ENCODE measurements around the gene CCKAR. TPM values are rescaled to one million over a fixed set of nuclear protein-coding genes. Genes with fewer than 3 reads are reported as not detected.

The CCKAR gene
- total and polyA plus RNA-seq, 2 of the 13 experiments (the other 11 are each of a cell fraction or from before 2014, with no cell fraction given) = not detected

GRCh38 chr4:26462874-26463273 is 27.4 kb downstream of the CCKAR start:
- FAIRE-seq = no peak
- Histone ChIP-seq H3K27me3 (ENCODE audit: control insufficient read depth in 1 of 2, insufficient read depth in 2 of 2, low read length in 2 of 2) (no peaks in the 10 kb centered on the region; a peak in 2 of 5 replicates), H3K9me3 (ENCODE audit: low read length) (no peaks in the 10 kb centered on the region), H3K9ac (ENCODE audit: insufficient read depth, low read depth, low read length) (no peak overlapping the region), H3K27ac (ENCODE audit: extremely low read length, insufficient read depth, low read length) (no peak overlapping the region), H3K4me1 (ENCODE audit: insufficient read depth, low read length) (peaks cover 31% of the 10 kb centered on the region), H3K36me3 (replicated peaks in 1 of 2; ENCODE audit: control insufficient read depth in 1 of 2, insufficient read depth in 2 of 2, low read length in 2 of 2) (no peaks in the 10 kb centered on the region), H3K79me2 (ENCODE audit: insufficient read depth, low read length) (no peaks in the 10 kb centered on the region), H2AFZ (ENCODE audit: low read length) (no peak overlapping the region), H3K4me2 (ENCODE audit: low read depth, low read length) (no peak overlapping the region), H3K4me3 (replicated peaks in 1 of 3; ENCODE audit: insufficient read depth in 1 of 3, low read depth in 2 of 3, low read length in 3 of 3) (no peak overlapping the region), H4K20me1 (ENCODE audit: insufficient read depth, low read length) (no peaks in the 10 kb centered on the region)
- DNase-seq (ENCODE audit: low spot score) = no peak
- 31% methylated on average over 2 of the region's 2 CpGs for WGBS (ENCODE audit: low lambda C conversion rate)
- intact Hi-C loops (cut with micrococcal nuclease; ENCODE audit: unreplicated experiment) = no loop called here
- in situ Hi-C loops (cut with HindIII; ENCODE audit: extremely low pct_ligation_motif_present, low pct_unique_long_range_greater_than_20kb) = loop anchor here (10.0 kb wide), 1 partner anchor 262 kb away; no protein-coding TSS in a partner anchor
- ATAC-seq = no peak
- ChIA-PET POLR2A (no interaction called here), CTCF (ENCODE audit: low intra/inter-chr PET ratio, low total read pairs) (no interaction called here)
- no TSS peak for BruUV-seq (replicated peaks)
- no peak for TF ChIP-seq GABPB1 (CRISPR knock-in tag; IDR thresholded peaks at IDR 0.05)
- no peak for TF ChIP-seq ZNF264 (CRISPR knock-in tag; IDR thresholded peaks at IDR 0.05)
- TF ChIP-seq HOXD1 (CRISPR knock-in tag; IDR thresholded peaks at IDR 0.05) = no peak
- TF ChIP-seq NR2F1 (CRISPR knock-in tag; IDR thresholded peaks at IDR 0.05) = no peak
- no peak for TF ChIP-seq RFX3 (CRISPR knock-in tag; IDR thresholded peaks at IDR 0.05)
- TF ChIP-seq E2F5 (CRISPR knock-in tag; conservative IDR thresholded peaks at IDR 0.05) = no peak
- TF ChIP-seq ZNF335 (CRISPR knock-in tag; IDR thresholded peaks at IDR 0.05) = no peak
- no peak for TF ChIP-seq THAP11 (CRISPR knock-in tag; IDR thresholded peaks at IDR 0.05)
- no peak for TF ChIP-seq GATAD2A (CRISPR knock-in tag; IDR thresholded peaks at IDR 0.05)
- no peak for TF ChIP-seq HNRNPUL1 (IDR thresholded peaks at IDR 0.05; ENCODE audit: low read depth, low read length)
- TF ChIP-seq HOXA5 (CRISPR knock-in tag; IDR thresholded peaks at IDR 0.05) = no peak
- no peak for TF ChIP-seq ZNF337 (CRISPR knock-in tag; IDR thresholded peaks at IDR 0.05; ENCODE audit: borderline replicate concordance, low read depth)
- no peak for TF ChIP-seq ZNF770 (CRISPR knock-in tag; IDR thresholded peaks at IDR 0.05)
- no peak for TF ChIP-seq MBD4 (IDR thresholded peaks at IDR 0.05; ENCODE audit: borderline replicate concordance, low read length)
- no peak for TF ChIP-seq EHMT2 (IDR thresholded peaks at IDR 0.05; ENCODE audit: borderline replicate concordance, low read depth, low read length)
- no peak for TF ChIP-seq RELA (CRISPR knock-in tag; IDR thresholded peaks at IDR 0.05)
- TF ChIP-seq, protein P1, sequence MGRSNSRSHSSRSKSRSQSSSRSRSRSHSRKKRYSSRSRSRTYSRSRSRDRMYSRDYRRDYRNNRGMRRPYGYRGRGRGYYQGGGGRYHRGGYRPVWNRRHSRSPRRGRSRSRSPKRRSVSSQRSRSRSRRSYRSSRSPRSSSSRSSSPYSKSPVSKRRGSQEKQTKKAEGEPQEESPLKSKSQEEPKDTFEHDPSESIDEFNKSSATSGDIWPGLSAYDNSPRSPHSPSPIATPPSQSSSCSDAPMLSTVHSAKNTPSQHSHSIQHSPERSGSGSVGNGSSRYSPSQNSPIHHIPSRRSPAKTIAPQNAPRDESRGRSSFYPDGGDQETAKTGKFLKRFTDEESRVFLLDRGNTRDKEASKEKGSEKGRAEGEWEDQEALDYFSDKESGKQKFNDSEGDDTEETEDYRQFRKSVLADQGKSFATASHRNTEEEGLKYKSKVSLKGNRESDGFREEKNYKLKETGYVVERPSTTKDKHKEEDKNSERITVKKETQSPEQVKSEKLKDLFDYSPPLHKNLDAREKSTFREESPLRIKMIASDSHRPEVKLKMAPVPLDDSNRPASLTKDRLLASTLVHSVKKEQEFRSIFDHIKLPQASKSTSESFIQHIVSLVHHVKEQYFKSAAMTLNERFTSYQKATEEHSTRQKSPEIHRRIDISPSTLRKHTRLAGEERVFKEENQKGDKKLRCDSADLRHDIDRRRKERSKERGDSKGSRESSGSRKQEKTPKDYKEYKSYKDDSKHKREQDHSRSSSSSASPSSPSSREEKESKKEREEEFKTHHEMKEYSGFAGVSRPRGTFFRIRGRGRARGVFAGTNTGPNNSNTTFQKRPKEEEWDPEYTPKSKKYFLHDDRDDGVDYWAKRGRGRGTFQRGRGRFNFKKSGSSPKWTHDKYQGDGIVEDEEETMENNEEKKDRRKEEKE (IDR thresholded peaks at IDR 0.05) = no peak
- TF ChIP-seq ZNF891 (CRISPR knock-in tag; IDR thresholded peaks at IDR 0.05) = no peak
- no peak for TF ChIP-seq ZNF432 (CRISPR knock-in tag; IDR thresholded peaks at IDR 0.05; ENCODE audit: borderline replicate concordance)
- TF ChIP-seq SKI (IDR thresholded peaks at IDR 0.05; ENCODE audit: partially characterized antibody) = no peak

All from HepG2 (cell line).